ENCODE measurements around the gene ZNF205. TPM values are rescaled to one million over a fixed set of nuclear protein-coding genes. Genes with fewer than 3 reads are reported as not detected.

ZNF205 gene
- total RNA-seq, 1 experiment from 2014 or later, result 17.0 TPM

- peaks cover 6 to 51% of the 10 kb centered on the region in 2 experiments; a peak in 3 of 4 replicates for H3K4me1 ChIP-seq (ENCODE audit: control insufficient read depth in 1 of 2, insufficient read depth in 2 of 2, low read length in 2 of 2)
- H3K27ac ChIP-seq (ENCODE audit: low read depth, low read length), result peak overlapping the region; percentile 91
- TSS peak; percentile 90 for BruUV-seq (replicated peaks)
- peak; percentile 90 for DNase-seq (ENCODE audit: low read depth, low spot score)
- H3K9me3 ChIP-seq (ENCODE audit: control insufficient read depth in 1 of 2, insufficient read depth in 1 of 2, low read depth in 1 of 2, low read length in 2 of 2), result no peaks in the 10 kb centered on the region
- no peaks in the 10 kb centered on the region for H3K36me3 ChIP-seq (ENCODE audit: control insufficient read depth in 1 of 2, insufficient read depth in 2 of 2, low read length in 2 of 2)
- peak overlapping the region; percentile 67 to 78 for H3K4me3 ChIP-seq (replicated peaks in 1 of 2; ENCODE audit: low read depth in 1 of 2, low read length in 2 of 2)
- POLR2A ChIA-PET, result interaction anchor here (0.8 to 3.1 kb wide), 5 partner anchors 11 to 28 kb away, joined by 3 to 20 read pairs (median 7); partner anchors contain the start of gene ZNF213
- intact Hi-C loops (cut with micrococcal nuclease), result loop anchor here (1.0 kb wide), 1 partner anchor 7 kb away; no protein-coding TSS in a partner anchor
- H3K79me2 ChIP-seq (ENCODE audit: insufficient read depth, low read length), result no peaks in the 10 kb centered on the region
- H4K20me1 ChIP-seq (ENCODE audit: insufficient read depth), result no peaks in the 10 kb centered on the region
- CTCF ChIA-PET, result interaction anchor here (0.9 to 2.5 kb wide), 7 partner anchors 8 to 186 kb away, joined by 3 to 11 read pairs (median 6); partner anchors contain the start of gene ZNF213
- H2AFZ ChIP-seq (ENCODE audit: low read depth, low read length, poor library complexity, severe bottlenecking), result no peak overlapping the region
- no peak for TF ChIP-seq JUND (IDR thresholded peaks at IDR 0.05)
- TF ChIP-seq POLR2AphosphoS5 (IDR thresholded peaks at IDR 0.05; ENCODE audit: low read depth, low read length), result no peak
- no peak for TF ChIP-seq SRF (IDR thresholded peaks at IDR 0.05; ENCODE audit: low read depth)
- no peak for TF ChIP-seq SP1 (IDR thresholded peaks at IDR 0.05; ENCODE audit: low read depth)
- TF ChIP-seq TCF7L2 (IDR thresholded peaks at IDR 0.05; ENCODE audit: borderline replicate concordance, extremely low read depth, insufficient read depth, insufficient read length), result no peak
- TF ChIP-seq FOSL1 (IDR thresholded peaks at IDR 0.05; ENCODE audit: low read depth), result no peak
- TF ChIP-seq CTCF (IDR thresholded peaks at IDR 0.05 in 2 of 3, conservative IDR thresholded peaks at IDR 0.05 in 1 of 3; ENCODE audit: borderline replicate concordance in 1 of 3, insufficient read depth in 1 of 3, low read depth in 2 of 3, low read length in 2 of 3), result no peak
- TF ChIP-seq SIN3A (IDR thresholded peaks at IDR 0.05; ENCODE audit: low read depth), result no peak
- TF ChIP-seq POLR2A (IDR thresholded peaks at IDR 0.05; ENCODE audit: borderline replicate concordance, extremely low read depth, insufficient read depth, insufficient read length), result no peak
- TF ChIP-seq ZBTB33 (IDR thresholded peaks at IDR 0.05; ENCODE audit: extremely low read depth, insufficient replicate concordance, low read length), result peak; percentile 5
- peak; percentile 80 for TF ChIP-seq YY1 (IDR thresholded peaks at IDR 0.05; ENCODE audit: extremely low read depth, insufficient replicate concordance, low read depth, low read length)
- TF ChIP-seq MAX (IDR thresholded peaks at IDR 0.05), result no peak
- no peak for TF ChIP-seq RAD21 (IDR thresholded peaks at IDR 0.05; ENCODE audit: low read depth)
- TF ChIP-seq CBX3 (IDR thresholded peaks at IDR 0.05; ENCODE audit: low read depth), result no peak
- no peak for TF ChIP-seq EZH2 (IDR thresholded peaks at IDR 0.05)
- RAD21 ChIA-PET (ENCODE audit: low non-redundant PET in 1 of 2, low total read pairs in 2 of 2, uncharacterized antibody in 2 of 2, unreplicated experiment in 2 of 2), result interaction anchor here in 1 of 2 experiments (0.7 kb wide), 1 partner anchor 26 kb away, joined by 5 read pairs; no protein-coding TSS in a partner anchor
- peak overlapping the region; percentile 80 for H3K9ac ChIP-seq (ENCODE audit: low read length)
- peak overlapping the region; percentile 99 for H3K4me2 ChIP-seq (ENCODE audit: low read length)
- H3K27me3 ChIP-seq (ENCODE audit: insufficient read depth, low read length), result no peaks in the 10 kb centered on the region
- peak; percentile 56 for ATAC-seq
- H3K9me2 ChIP-seq (ENCODE audit: insufficient read depth), result no peaks in the 10 kb centered on the region
These were observed 45.0 kb downstream of the ZNF205 start for GRCh38 chr16:3157229-3158025.
